AG10803 (cell line): ENCODE measurements around the gene IL1R1.
"Not testable (repeated sequence)": the region's sequence is repeated elsewhere in the genome, so short reads cannot be mapped to it uniquely, and the experiment has no call there.

Experiments
- DNase-seq: peaks from one replicate; pipeline ENCODE4 v3.0.0; 2010; ENCODE audit warnings: low read depth
- H3K4me3 ChIP-seq: 2 replicates; pipeline ENCODE4 v1.5.1; 2011; ENCODE audit warnings: mild to moderate bottlenecking, low read length, control low read depth
- TF ChIP-seq, protein P1 (sequence below): conservative IDR thresholded peaks from 2 replicates; pipeline ENCODE4 v1.5.1; 2011; ENCODE audit warnings: mild to moderate bottlenecking, low read length, control low read depth, inconsistent platforms

Gene IL1R1

GRCh38 chr2:102119255-102119654, 23.3 kb upstream of the IL1R1 start:
- TF ChIP-seq, protein P1, sequence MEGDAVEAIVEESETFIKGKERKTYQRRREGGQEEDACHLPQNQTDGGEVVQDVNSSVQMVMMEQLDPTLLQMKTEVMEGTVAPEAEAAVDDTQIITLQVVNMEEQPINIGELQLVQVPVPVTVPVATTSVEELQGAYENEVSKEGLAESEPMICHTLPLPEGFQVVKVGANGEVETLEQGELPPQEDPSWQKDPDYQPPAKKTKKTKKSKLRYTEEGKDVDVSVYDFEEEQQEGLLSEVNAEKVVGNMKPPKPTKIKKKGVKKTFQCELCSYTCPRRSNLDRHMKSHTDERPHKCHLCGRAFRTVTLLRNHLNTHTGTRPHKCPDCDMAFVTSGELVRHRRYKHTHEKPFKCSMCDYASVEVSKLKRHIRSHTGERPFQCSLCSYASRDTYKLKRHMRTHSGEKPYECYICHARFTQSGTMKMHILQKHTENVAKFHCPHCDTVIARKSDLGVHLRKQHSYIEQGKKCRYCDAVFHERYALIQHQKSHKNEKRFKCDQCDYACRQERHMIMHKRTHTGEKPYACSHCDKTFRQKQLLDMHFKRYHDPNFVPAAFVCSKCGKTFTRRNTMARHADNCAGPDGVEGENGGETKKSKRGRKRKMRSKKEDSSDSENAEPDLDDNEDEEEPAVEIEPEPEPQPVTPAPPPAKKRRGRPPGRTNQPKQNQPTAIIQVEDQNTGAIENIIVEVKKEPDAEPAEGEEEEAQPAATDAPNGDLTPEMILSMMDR: no peak
- DNase-seq: peak; percentile 70
- no peak overlapping the region for H3K4me3 ChIP-seq

GRCh38 chr2:102120261-102120660, 22.3 kb upstream of the IL1R1 start:
- TF ChIP-seq, protein P1: no peak
- H3K4me3 ChIP-seq: no peak overlapping the region
- no peak for DNase-seq

DNA sequence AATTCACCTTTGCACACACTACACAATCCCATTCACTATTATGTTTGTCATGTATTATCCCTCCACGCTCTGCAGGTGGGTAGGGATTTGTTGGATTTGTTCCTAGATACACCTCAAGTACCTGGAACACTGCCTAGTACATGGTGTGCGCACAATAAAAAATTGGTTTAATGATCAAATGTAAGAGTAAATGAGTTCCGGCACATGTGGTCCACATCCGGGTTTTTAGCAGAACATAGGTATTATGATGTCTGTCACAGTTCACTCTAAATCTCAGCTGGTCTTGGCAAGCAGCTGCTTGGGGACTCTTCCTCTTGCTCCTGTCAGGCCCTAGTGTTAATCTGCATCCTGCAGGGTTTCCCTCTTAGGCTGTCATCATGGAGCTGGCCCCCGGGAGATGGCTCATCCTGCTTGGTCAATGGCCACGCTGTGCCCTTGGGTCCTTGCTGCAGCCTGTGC, 21.8 kb upstream of the IL1R1 start:
- TF ChIP-seq, protein P1: no peak
- H3K4me3 ChIP-seq: no peak overlapping the region
- no peak for DNase-seq

DNA sequence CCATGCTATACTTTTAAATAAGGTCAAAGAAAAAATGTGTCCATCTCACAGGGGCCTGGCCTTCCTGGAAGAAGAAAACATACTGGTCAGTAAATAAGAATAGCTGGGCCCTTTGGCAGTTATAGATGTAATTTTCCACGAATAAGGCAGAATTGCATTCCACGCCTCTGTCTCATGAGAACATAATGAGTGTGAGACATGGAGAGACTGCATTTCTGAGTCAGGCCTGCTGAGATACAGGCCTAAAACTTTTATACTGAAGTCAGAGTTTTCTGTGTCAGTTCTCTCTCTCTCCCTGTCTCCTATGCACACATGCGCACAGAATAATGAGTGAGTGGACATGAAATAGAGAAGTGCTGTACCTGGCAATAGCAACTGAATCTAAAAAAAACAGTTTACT, 20.4 kb upstream of the IL1R1 start:
- peak; percentile 94 for DNase-seq
- TF ChIP-seq, protein P1: no peak

GRCh38 chr2:102122909-102123308, 19.6 kb upstream of the IL1R1 start:
- DNase-seq: no peak
- TF ChIP-seq, protein P1: no peak
- H3K4me3 ChIP-seq: no peak overlapping the region

More for the DNA sequence above, 20.4 kb upstream of the IL1R1 start:
- H3K4me3 ChIP-seq: no peak overlapping the region

GRCh38 chr2:102124421-102124820, 18.1 kb upstream of the IL1R1 start:
- DNase-seq, H3K4me3 ChIP-seq: not testable (repeated sequence)

DNA sequence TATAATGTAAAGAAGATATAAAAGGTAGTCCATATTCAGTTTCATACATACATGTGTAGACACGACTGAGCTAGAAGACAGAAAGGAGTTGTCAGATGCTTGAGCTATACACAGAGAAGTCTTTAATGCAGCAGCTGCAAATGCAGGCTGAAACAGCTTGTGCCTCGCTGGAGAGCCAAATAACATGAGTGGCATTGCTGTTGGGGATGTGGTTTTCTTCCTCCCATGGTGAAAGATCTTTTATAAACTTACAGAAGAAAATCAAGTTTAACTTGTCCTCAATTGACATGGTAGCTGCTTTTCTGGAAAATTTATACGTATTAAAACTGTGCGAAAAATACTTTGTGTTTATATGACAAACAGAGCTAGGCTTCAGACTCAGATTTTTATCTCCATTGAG, 16.4 kb upstream of the IL1R1 start:
- TF ChIP-seq, protein P1: no peak
- H3K4me3 ChIP-seq: no peak overlapping the region
- DNase-seq: no peak

GRCh38 chr2:102126660-102127059, 15.9 kb upstream of the IL1R1 start:
- TF ChIP-seq, protein P1: no peak
- H3K4me3 ChIP-seq: no peak overlapping the region
- peak; percentile 35 for DNase-seq
